Middle frontal gyrus (tissue), 1 donor: ENCODE results near the gene TPI1.
"Not testable (repeated sequence)": the region's sequence is repeated elsewhere in the genome, so short reads cannot be mapped to it uniquely, and the experiment has no call there.

Experiments used
- DNase-seq: peaks from one replicate; pipeline ENCODE4 v3.0.0-alpha.2; 2015; ENCODE audit warnings: low spot score; ENCODE audit errors: extremely low spot score

Gene TPI1

DNA sequence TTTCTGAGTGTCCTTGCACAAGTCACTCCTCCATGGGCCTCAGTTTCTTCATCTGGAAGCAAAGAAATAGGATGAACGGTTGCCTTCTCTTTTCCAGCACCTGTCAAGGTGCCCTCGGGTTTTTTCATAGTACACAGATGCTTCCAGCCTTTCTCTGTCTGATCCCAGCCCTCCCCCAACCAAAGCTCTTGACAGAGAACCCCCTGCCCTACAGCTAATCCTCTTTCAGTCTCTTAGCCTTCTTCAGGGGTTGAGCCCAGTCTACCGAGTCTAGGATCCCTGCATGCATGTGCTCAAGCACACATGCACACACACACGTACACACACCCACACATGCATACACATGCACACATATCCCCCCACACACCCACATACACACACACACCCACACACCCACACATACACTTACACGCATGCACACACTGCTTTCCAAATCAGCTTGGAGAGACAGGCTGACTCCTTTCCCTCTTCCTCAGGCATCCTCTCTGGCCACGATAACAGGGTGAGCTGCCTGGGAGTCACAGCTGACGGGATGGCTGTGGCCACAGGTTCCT is 20.9 kb upstream of the TPI1 start:
- no peak for DNase-seq

DNA sequence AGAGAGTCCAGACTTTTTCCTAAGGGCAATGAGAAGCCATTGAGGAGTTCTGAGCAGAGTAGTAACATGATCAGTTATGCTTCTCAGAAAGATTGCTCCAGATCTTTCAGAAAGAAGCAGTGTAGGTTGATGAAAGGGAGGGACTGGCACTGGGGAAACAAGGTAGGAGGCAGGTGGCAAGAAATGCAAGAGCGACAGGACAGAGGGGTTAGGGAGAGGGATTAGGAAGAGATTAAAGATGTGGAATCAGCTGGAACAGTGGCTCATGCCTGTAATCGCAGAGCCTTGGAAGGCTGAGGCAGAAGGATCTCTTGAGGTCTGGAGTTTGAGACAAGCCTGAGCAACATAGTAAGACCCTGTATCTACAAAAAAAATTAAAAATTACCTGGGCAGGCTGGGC is 19.7 kb upstream of the TPI1 start:
- DNase-seq: no peak

DNA sequence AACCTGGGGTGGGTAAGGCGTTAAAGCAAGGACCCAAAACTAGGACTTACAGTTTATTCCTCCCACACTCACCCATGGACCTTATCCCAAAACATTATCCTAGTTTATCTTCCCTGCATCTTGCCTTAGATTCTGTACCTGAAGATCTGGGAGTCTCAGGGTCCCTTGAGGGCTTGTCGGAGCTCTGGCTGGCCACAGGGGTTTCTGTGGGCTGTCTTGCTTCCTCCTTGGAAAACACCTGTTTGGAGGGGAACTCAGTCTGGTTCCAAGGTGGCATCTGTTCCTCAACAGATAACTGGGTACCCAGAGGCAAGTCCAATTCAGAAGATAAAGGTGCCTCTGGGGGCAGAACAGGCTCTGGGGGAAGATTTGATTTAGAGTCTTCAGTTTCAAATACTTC is 17.9 kb upstream of the TPI1 start:
- DNase-seq: no peak

DNA sequence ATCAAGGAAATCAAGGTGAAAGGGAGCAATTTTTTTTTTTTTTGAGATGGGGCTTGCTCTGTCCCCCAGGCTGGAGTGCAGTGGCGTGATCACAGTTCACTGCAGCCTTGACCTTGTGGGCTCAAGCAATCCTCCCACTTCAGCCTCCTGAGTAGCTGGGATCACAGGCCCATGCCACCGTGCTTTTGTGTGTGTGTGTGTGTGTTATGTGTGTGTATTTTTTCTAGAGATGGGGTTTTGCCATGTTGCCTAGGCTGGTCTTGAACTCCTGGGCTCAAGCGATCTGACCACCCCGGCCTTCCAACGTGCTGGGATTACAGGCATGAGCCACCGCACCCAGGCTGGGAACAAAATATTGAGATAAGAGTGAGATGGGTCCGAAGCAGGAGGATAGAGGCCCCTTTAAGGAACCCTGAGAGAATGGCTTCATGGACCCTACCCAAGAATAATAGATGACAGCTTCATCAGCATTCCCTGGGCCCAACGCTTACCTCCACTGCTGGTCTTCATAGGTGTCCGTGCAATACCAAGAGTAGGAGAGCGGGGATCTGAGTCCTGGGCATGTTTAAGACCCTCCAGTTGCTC is 17.3 kb upstream of the TPI1 start:
- DNase-seq: no peak

DNA sequence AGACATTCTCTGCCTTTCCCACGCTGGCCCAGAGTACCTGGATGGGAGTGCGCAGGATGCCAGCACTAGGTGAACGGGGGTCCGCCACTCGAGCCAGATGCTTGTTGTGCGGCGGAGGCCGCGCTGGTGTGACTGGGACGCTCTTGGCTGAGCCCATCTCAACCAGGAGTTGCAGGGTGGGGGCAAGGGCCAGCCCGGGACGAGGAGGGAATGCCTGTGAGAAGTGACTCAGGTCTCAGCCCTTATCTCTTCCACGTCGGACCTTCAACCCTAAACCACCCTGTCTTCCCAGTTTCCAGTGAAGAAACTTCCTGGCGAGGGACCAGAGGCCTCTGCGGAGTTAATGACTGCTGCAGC is 16.6 kb upstream of the TPI1 start:
- no peak for DNase-seq

DNA sequence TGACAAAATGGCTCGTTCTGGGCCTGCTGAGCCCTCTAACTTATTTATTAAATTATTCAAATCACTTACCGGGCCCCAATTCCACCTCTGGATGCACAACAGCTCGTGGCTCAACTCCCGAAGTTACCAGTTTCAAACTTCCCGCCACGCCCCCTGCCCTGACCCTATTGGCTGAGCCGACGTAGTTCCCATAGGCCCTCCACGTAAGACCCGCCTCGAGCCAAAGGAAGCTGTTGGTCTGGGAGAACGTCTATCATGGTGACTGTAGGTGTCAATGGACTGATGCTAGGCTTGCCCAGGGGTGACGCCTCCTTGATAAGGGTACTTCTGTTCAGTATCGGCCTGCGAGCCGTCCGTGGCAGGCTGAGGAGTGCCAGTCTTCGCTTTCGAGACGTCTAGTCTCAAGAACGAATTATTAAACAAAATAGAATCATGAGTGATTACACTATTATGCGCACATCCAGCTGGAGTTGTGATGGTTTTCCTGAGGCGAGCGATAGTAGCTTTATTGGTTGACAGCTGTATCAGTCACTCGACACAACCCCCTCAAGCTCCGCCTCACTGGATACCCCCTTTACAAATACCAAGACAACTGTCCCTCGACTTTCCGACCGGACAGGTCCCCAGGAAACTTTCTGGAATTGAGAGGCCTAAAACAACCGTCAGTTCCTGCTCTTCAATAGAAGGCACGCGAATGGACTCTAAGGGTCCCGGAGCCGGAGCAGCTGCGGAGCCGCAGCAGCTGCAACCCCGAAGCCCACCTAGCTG is 16.0 kb upstream of the TPI1 start, which contains the start of gene CDCA3:
Gene CDCA3 (minus strand): TSS at position 134 of the 768 bp plus-strand sequence. CDS start 334 bp downstream, outside the sequence.
- peak; percentile 97 for DNase-seq

DNA sequence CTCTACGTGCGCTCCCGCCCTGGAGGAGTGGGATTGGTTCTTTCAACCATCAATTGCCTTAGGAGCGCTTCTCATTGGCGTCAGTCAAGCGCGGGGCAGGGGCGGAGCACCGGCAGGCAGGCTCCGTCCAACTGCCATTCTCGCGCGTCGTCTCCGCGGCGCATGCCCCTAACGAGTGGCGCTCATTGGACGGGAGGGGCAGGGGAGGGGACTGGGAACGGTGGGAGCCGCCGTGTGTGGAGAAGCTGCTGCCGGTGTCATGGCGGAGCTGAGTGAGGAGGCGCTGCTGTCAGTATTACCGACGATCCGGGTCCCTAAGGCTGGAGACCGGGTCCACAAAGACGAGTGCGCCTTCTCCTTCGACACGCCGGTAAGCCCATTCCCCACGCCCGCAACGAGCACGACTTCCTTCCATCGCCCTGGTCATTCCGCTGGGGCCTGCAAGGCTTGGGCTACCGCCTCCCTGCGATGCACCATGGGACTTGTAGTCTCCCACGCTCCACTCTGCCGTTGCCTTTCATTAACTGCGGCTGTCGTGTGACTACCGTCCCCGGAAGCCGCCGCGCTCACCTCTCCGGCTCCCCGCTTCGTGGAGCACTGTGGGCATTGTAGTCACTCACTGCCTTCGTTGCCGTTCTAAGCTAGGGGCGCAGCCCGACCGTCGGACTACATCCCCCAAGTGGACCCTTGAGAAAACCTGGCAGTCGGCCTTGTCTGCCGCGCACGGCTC is 15.2 kb upstream of the TPI1 start, which contains the start of gene USP5:
Gene USP5 (plus strand): TSS at position 230 of the 730 bp plus-strand sequence. CDS start 30 bp downstream, at position 260.
- DNase-seq: peak; percentile 100

DNA sequence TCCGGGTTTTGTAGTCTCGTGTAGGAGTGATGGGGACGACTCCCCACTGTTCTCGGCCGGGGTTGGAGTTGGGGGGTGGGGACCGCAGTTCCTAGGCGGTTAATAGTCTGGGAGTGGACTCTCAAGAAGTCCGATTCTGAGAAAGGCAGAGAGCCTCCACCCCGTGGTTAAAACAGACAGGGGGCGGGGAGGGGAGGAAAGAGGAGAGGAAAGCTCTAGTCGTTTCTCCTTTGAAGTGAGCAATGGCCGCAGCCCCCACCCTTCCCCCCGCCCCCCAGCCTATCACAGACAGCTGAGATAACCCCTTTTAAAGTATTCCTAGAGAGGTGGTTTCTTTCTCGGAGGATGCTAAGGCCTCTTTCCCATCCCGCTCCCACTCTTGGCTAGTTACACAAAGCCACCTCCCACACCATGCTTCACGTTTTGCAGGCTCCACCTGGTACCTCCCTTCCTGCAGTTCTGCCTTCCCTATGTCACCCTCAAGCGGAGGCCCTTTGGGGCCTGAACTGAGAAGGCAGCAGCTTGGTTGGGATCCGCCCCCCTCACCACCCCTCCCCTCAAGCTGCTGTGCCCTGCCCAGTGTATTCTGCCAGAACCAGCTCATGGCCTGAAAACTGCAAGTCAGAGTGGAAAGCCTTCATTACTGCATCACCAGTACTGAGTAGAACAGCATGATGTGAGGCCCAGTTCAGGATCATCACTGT is 14.5 kb upstream of the TPI1 start:
- no peak for DNase-seq

DNA sequence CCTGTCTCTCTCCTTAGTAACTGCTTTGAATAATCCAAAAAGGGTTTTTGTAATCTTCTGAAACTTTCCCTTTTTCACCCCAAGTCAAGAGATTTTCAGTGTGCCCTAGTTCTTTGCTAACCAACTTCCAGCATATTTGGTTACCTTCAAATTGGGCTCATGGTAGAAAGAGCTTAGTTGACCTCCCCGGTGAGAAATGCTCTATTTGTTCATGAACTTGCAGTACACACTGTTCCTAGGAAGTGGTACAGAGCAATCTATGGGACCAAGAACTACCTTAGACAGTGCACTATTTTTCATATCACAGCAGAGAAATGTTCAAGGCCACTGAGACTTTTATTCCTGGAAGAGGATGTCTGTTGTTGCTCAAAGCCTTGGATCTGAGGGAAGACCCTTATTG is 13.7 kb upstream of the TPI1 start:
- no peak for DNase-seq

DNA sequence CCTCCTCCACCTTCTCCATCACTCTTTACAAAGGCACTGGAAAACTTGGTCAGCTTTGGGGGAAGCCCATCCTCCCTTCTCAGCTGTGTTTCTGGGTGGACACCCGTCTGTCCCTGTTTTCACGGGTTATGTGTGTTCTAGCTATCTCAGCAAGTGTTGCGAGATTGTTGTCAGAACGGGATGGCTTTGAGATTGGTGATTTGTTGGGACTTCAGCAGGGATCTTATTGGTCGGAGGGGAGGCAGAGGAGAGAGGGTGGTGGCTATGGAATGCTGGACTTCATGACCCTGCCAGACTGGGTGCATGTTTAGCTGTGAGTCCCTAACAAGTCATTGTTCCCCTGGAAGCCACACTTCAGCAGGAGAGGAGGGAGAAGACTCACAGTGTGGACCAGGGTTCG is 13.3 kb upstream of the TPI1 start:
- DNase-seq: no peak

DNA sequence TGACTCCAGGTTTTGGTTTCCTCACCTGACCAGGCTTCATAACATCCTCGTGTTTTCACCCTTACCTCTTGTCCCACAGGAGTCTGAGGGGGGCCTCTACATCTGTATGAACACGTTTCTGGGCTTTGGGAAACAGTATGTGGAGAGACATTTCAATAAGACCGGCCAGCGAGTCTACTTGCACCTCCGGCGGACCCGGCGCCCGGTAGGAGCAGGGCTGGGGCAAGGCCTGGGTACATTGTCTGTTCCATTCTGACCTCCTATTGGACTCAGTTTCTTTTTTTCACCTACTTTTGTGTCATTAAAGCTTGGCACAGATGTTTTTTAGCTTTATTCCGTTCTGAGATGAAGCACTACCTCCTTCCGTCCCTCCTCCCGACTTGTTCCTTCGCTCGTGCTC is 12.0 kb upstream of the TPI1 start:
- DNase-seq: no peak

DNA sequence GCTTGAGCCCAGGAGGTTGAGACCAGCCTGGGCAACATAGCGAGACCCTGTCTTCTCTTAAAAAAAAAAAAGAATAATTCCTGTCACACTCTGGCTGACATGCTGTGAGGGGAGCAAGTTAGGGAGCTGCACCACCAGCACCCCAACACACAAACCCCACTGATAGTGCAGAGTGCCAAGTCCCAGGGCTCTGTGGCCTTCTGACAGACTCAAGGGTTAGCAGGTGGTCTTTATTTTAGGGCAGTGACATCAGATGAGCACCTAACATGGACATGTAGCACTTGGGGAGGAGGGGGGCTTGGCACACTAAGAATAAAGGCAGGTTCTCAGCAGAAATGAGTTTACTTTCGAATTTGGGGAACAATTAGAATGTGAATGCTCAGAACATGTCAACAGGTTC is 8.5 kb upstream of the TPI1 start:
- DNase-seq: no peak

DNA sequence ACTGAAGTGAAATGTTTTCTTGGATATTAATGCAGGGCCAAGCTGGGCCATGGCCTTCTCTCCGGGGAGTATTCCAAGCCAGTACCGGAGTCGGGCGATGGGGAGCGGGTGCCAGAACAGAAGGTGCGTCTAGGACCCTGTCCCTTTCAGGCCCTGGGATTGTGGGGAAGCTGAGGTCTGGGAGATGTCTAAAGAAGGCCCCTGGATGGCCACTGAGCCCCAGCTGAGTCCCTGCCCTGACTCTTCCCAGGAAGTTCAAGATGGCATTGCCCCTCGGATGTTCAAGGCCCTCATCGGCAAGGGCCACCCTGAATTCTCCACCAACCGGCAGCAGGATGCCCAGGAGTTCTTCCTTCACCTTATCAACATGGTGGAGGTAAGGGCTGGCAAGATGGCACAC is 7.2 kb upstream of the TPI1 start:
- DNase-seq: no peak

DNA sequence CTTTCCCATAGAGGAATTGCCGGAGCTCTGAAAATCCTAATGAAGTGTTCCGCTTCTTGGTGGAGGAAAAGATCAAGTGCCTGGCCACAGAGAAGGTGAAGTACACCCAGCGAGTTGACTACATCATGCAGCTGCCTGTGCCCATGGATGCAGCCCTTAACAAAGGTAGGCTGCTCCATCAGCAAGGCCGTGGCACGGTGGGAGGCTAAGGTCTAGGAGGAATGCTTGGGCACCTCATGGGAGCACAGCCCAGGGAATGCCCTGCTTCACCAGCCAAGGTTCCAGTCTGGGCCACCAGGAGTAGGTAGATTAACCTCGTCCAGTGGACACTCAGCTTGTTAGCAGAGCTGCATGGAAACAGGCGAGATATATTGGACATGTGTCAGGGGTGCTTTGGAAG is 6.4 kb upstream of the TPI1 start:
- no peak for DNase-seq

DNA sequence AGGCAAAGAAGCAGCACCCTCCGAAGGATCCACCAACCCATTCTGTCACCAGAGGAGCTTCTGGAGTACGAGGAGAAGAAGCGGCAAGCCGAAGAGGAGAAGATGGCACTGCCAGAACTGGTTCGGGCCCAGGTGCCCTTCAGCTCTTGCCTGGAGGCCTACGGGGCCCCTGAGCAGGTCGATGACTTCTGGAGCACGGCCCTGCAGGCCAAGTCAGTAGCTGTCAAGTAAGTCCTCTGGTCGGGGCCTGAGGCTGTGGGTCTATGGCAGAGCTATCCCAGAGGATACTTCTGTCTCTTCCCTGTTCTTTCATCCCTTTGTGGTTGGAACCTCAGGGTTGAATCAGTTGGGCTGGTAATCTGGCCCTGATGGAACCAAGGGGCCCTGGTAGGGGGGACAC is 5.9 kb upstream of the TPI1 start:
- DNase-seq: no peak

DNA sequence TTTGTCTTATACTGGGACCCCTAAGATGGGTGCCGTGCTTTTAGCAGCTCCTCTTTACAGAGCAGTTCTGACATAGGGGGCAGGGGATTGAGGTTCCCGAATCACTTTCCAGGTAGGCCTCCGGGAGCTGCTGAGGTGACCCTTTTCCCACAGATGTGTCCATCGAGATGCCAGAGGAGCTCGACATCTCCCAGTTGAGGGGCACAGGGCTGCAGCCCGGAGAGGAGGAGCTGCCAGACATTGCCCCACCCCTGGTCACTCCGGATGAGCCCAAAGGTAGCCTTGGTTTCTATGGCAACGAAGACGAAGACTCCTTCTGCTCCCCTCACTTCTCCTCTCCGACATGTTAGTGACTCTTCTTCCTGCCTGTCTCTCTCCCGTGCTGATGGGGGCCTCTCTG is 4.3 kb upstream of the TPI1 start:
- DNase-seq: no peak

DNA sequence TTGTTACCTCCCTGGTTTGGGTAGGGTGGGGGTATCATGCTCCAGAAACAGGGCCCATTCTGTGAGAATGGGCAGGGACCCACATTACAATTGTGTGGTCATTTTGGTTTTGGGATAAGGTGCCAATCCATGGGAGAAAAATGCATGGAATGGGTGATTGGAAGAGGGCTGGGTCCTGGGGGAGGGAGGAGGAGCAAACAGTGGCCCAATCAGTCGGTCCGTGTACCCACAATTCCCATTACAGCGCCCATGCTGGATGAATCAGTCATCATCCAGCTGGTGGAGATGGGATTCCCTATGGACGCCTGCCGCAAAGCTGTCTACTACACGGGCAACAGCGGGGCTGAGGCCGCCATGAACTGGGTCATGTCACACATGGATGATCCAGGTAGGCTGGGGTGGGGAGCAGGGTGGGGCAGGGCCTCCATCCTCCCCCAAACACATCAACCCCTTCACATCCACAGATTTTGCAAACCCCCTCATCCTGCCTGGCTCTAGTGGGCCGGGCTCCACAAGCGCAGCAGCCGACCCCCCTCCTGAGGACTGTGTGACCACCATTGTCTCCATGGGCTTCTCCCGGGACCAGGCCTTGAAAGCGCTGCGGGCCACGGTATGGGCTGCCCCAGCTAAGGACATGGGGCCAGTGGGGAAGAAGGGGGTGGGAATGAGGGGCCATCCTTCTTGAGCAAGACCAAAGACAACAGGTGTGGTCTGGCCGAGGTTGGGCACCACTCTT is 3.6 kb upstream of the TPI1 start:
- DNase-seq: no peak

DNA sequence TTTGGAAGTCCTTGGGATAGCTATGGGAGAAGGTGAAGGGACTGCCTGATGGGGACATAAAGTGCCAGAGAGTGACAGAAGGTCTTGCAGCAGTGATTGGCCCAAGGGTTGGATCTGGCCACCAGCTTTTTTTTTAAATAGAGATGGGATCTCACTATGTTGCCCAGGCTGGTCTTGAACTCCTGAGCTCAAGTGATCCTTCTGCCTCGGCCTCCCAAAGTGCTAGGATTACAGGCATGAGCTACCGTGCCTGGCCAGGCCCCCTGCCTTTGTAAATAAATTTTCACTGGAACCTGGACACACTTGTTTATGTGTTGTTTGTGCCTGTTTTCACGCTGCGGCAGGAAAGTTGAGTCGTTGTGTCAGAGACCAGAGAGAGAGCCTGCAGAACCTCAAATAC is 2.0 kb upstream of the TPI1 start:
- DNase-seq: not testable (repeated sequence)

DNA sequence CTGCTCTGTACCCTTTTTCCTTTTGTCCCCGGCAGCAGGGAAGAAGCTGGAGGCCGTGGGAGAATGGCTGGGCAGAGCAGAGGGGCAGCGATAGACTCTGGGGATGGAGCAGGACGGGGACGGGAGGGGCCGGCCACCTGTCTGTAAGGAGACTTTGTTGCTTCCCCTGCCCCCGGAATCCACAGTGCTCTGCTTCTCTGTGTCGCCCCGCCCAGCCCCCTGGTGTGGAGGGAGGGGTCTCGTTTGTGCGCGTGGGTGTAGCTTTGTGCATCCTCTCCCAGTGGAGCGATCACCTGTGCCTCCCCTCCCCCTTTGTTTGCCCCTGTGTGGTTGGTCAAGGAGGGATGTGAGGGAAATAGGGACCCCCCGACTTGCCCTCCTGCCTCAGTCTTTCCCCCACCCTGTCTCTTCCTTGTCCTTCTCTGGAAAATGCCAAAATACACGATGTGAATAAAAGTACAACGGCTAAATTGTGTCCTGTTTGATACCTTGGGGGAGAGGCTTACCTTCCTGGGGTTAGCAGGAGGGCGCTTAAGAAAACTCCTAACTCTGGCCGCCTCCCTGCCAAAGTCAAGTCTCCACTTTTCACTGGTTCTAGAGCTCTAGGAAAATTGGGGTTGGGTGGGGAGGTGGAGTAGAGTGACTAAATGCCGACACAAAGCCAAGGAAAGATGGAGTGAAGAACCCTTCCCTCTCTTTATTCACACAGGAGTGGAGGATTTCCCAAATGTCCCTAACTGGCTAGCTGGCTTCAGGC is 990 bp upstream of the TPI1 start:
- no peak for DNase-seq

DNA sequence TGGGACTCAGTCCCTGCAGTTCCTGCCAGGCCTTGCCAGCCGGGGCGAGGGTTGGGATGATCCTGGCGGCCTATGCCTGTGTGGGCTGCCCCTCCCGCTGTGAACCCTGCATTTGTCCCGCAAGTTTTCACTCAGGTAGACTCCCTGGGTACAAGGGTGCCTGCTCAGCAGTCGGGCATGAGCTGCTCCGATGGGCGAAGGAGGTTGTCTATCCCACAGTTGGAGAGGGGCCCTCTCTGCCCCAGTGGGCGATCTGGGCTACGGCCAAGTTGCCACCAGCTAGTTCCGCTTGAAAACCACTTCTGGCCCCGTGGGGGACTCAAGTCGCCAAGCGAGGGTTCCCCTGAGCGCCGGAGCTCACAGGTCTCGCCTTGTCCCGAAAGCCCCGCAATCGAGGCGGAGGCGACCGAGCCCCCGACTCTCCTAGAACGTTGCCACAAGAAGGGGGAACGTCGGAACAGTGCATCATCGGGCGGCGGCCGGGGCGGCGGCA is 365 bp upstream of the TPI1 start:
- DNase-seq: no peak
